ENCODE measurements around the gene PDXDC1. TPM values are rescaled to one million over a fixed set of nuclear protein-coding genes. Genes with fewer than 3 reads are reported as not detected.

PDXDC1 gene
- total and polyA plus RNA-seq, 9 of the 15 experiments (the other 6 are each of a cell fraction or from before 2014, with no cell fraction given), result 5.1 to 95.4 (median 45.8) TPM

- peaks cover 74% of the 10 kb centered on the region; the same call in 2 of the 3 replicates for H3K36me3 ChIP-seq (ENCODE audit: control insufficient read depth, insufficient read depth, low read length)
- no peak for FAIRE-seq
- no peaks in the 10 kb centered on the region for H3K79me2 ChIP-seq (ENCODE audit: control insufficient read depth, insufficient read depth, low read length)
- no peaks in the 10 kb centered on the region for H3K9me1 ChIP-seq (ENCODE audit: control insufficient read depth, insufficient read depth, low read length)
- H2AFZ ChIP-seq (ENCODE audit: low read depth, low read length), result no peak overlapping the region
- H3K4me2 ChIP-seq (ENCODE audit: insufficient read depth, low read length), result no peak overlapping the region
- 91% methylated on average over 9 of the region's 9 CpGs for WGBS (ENCODE audit: insufficient coverage, low coverage, missing lambda C conversion rate)
- no peak overlapping the region for H3K27ac ChIP-seq (ENCODE audit: extremely low read depth, low read depth, low read length)
- TF ChIP-seq MYNN (IDR thresholded peaks at IDR 0.05), result no peak
- TF ChIP-seq MYNN (CRISPR knock-in tag; IDR thresholded peaks at IDR 0.05), result no peak
- no peak for TF ChIP-seq ATF6 (CRISPR knock-in tag; IDR thresholded peaks at IDR 0.05)
- TF ChIP-seq NEUROD1 (IDR thresholded peaks at IDR 0.05; ENCODE audit: borderline replicate concordance, low read depth, low read length, partially characterized antibody), result no peak
- no peak for TF ChIP-seq ZBTB26 (CRISPR knock-in tag; IDR thresholded peaks at IDR 0.05)
- no peak for TF ChIP-seq ZNF282 (CRISPR knock-in tag; IDR thresholded peaks at IDR 0.05)
- no peak for TF ChIP-seq ZNF76 (CRISPR knock-in tag; IDR thresholded peaks at IDR 0.05; ENCODE audit: borderline replicate concordance)
- no peak for TF ChIP-seq OTX1 (CRISPR knock-in tag; IDR thresholded peaks at IDR 0.05)
- TF ChIP-seq RCOR1 (IDR thresholded peaks at IDR 0.05; ENCODE audit: borderline replicate concordance in 1 of 2, low read depth in 2 of 2, low read length in 2 of 2), result no peak
- no peak for TF ChIP-seq SFPQ (IDR thresholded peaks at IDR 0.05; ENCODE audit: low read depth, low read length)
- TF ChIP-seq FOS (IDR thresholded peaks at IDR 0.05; ENCODE audit: extremely low read depth, insufficient read length), result no peak
- TF ChIP-seq IRF9 (tag; IDR thresholded peaks at IDR 0.05), result no peak
- no peak for TF ChIP-seq POLR2A (conservative IDR thresholded peaks at IDR 0.05)
- no peak for TF ChIP-seq TCF15 (CRISPR knock-in tag; IDR thresholded peaks at IDR 0.05)
- H3K9me3 ChIP-seq (replicated peaks; ENCODE audit: control insufficient read depth, insufficient read depth, low read depth, low read length), result no peaks in the 10 kb centered on the region
- ATAC-seq, result no peak
- DNase-seq (ENCODE audit: extremely low read depth in 1 of 4, low spot score in 3 of 4), result no peak
- H3K27me3 ChIP-seq (ENCODE audit: control insufficient read depth in 2 of 2, insufficient read depth in 2 of 2, low read length in 2 of 2), result no peaks in the 10 kb centered on the region
- no peak overlapping the region for H3K4me3 ChIP-seq
- H4K20me1 ChIP-seq (replicated peaks; ENCODE audit: control insufficient read depth, insufficient read depth, low read length), result peaks cover 4% of the 10 kb centered on the region; the same call in 1 of the 2 replicates
- no TSS peak for BruUV-seq (replicated peaks)
- in situ Hi-C loops (cut with MboI), result no loop called here
- intact Hi-C loops (cut with micrococcal nuclease), result no loop called here
- POLR2A ChIA-PET, result no interaction called here
- 0 out of 4 replicates have a peak overlapping the region, but pooled peaks of 1 of the 2 experiments have one; percentile 54 for H3K9ac ChIP-seq (ENCODE audit: insufficient read depth in 1 of 2, low read depth in 2 of 2, low read length in 2 of 2)
- CTCF ChIA-PET (ENCODE audit: low intra/inter-chr PET ratio), result no interaction called here
- peaks cover 8 to 9% of the 10 kb centered on the region in 2 experiments; a peak in 4 of 5 replicates for H3K4me1 ChIP-seq (replicated peaks in 1 of 2; ENCODE audit: control insufficient read depth in 2 of 2, insufficient read depth in 2 of 2, low read length in 2 of 2)
These were observed 63.9 kb downstream of the PDXDC1 start for GRCh38 chr16:15038689-15039088.

All from K562 (cell line).